ENCODE results near the gene RIC8B.

Gene RIC8B

GRCh38 chr12:106934277-106934676, 159.8 kb downstream of the RIC8B start:
- H2BK12ac ChIP-seq (ENCODE audit: low read length in 2 of 2) = no peak overlapping the region
- H2AK5ac ChIP-seq (ENCODE audit: low read length, severe bottlenecking) = no peak overlapping the region
- H3K4me2 ChIP-seq (ENCODE audit: low read length, poor library complexity, severe bottlenecking) = no peak overlapping the region
- 100% methylated on average over 2 of the region's 3 CpGs for WGBS
- no peaks in the 10 kb centered on the region for H3K36me3 ChIP-seq (ENCODE audit: control insufficient read depth in 1 of 2, insufficient read depth in 2 of 2, low read depth in 1 of 2, low read length in 2 of 2)
- no peak overlapping the region for H2BK5ac ChIP-seq (ENCODE audit: low read depth, low read length, poor library complexity, severe bottlenecking)
- no peaks in the 10 kb centered on the region for H3K27me3 ChIP-seq (ENCODE audit: control insufficient read depth in 1 of 2, insufficient read depth in 1 of 2, low read length in 2 of 2)
- no peak overlapping the region for H3K23ac ChIP-seq (ENCODE audit: low read length in 2 of 2)
- no peak overlapping the region for H2AFZ ChIP-seq (ENCODE audit: low read depth, low read length)
- H4K91ac ChIP-seq (ENCODE audit: low read length) = no peak overlapping the region
- DNase-seq = no peak
- no peaks in the 10 kb centered on the region for H3K4me1 ChIP-seq (ENCODE audit: control insufficient read depth, insufficient read depth, low read depth, low read length)
- H4K8ac ChIP-seq (ENCODE audit: low read length) = no peak overlapping the region
- H3K27ac ChIP-seq (ENCODE audit: low read length, poor library complexity, severe bottlenecking) = no peak overlapping the region
- H2BK120ac ChIP-seq (ENCODE audit: low read depth, low read length) = no peak overlapping the region
- no peak overlapping the region for H3K9ac ChIP-seq (ENCODE audit: low read length)
- no peak overlapping the region for H3K14ac ChIP-seq (ENCODE audit: low read length in 2 of 2)
- no peaks in the 10 kb centered on the region for H3K79me1 ChIP-seq (replicated peaks; ENCODE audit: low read length, poor library complexity, severe bottlenecking)
- H3K9me3 ChIP-seq (ENCODE audit: control insufficient read depth, low read length) = no peaks in the 10 kb centered on the region
- H3K4me3 ChIP-seq (ENCODE audit: insufficient read depth in 1 of 2, low read depth in 1 of 2, low read length in 2 of 2) = no peak overlapping the region
- H3K4ac ChIP-seq (ENCODE audit: low read depth in 1 of 2, low read length in 2 of 2) = no peak overlapping the region
- no peak overlapping the region for H3K18ac ChIP-seq (ENCODE audit: low read depth in 1 of 2, low read length in 2 of 2)
- no peak overlapping the region for H2BK15ac ChIP-seq (ENCODE audit: low read depth, poor library complexity, severe bottlenecking)

Data from mesenchymal stem cell (in vitro differentiated cells and primary cell).